Activated T-helper 1 cell treated with anti-CD3 and anti-CD28 coated beads, Interleukin-2, amount 50 U/mL, for 16 hours (primary cell): ENCODE measurements around the gene OR11G2.
"Not testable (repeated sequence)": the region's sequence is repeated elsewhere in the genome, so short reads cannot be mapped to it uniquely, and the experiment has no call there.

Experiments used
- DNase-seq, 2 donors: peaks; one replicate each; pipeline ENCODE4 v3.0.0-alpha.2; 2020; ENCODE audit warnings: low read depth in 1 of 2, low spot score in 1 of 2

The OR11G2 gene, protein sequence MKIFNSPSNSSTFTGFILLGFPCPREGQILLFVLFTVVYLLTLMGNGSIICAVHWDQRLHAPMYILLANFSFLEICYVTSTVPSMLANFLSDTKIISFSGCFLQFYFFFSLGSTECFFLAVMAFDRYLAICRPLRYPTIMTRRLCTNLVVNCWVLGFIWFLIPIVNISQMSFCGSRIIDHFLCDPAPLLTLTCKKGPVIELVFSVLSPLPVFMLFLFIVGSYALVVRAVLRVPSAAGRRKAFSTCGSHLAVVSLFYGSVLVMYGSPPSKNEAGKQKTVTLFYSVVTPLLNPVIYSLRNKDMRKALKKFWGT

DNA sequence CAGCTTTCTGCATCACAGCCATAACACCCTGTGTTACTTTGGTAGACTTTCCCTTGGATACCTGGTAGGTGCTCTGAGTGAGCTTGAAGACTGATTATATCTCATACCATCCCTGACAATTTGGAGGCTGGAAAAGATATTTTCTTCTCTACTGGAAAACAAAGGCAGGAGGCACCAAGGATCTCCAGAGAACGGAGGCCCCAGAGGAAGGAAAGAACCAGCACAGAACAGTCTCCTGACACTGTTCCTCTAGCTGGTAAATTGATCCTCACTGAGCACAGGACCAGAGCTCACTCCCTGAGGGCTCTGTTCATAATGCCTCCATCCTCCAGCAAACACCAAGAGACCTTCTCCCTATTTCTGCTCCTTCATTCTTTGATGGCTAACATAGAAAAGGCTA lies at the start of gene OR11G2:
Gene OR11G2, plus strand, starts transcription at position 301 of the 400 bp plus-strand sequence. CDS start 6,542 bp downstream, outside the sequence.
- DNase-seq = no peak

DNA sequence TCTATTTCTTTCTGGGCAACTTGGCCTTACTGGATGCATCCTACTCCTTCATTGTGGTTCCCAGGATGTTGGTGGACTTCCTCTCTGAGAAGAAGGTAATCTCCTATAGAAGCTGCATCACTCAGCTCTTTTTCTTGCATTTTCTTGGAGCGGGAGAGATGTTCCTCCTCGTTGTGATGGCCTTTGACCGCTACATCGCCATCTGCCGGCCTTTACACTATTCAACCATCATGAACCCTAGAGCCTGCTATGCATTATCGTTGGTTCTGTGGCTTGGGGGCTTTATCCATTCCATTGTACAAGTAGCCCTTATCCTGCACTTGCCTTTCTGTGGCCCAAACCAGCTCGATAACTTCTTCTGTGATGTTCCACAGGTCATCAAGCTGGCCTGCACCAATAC lies 46.8 kb upstream of the OR11G2 start:
- no peak for DNase-seq

DNA sequence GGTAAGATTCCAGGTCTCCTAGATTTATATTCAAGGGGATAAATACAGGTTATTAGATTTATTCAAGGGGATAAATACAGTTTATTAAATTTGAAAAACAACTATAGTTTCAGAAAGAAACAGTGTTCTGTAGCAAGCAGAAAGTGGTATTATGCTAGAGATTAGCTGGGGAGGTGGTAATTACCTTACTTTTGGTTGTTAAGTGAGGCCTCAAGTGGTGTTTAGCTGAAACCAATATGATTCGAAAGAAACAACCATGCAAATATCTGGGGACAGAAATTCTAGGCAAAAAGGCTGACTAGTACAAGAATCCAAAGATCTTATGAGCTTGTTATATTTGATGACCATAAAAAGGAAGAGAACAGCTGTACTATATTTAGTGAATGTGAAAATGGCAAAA lies 45.9 kb upstream of the OR11G2 start:
- no peak for DNase-seq

DNA sequence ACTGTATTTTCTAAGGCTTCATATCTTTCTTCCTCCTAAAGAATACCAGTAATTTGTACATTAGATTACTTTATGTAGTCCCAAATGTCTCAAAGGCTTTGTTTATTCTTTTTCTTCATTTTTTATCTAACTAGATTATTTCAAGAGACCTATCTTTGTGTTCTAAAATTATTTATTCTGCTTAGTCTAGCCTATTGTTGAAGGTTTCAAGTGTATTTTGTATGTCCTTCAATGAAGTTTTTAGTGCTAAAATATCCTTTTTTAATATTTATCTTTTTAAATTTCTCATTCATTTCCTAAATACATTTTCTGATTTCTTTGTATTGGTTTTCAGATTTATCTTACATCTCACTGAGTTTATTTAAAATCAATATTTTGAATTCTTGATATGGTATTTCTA lies 26.2 kb upstream of the OR11G2 start:
- no peak for DNase-seq

DNA sequence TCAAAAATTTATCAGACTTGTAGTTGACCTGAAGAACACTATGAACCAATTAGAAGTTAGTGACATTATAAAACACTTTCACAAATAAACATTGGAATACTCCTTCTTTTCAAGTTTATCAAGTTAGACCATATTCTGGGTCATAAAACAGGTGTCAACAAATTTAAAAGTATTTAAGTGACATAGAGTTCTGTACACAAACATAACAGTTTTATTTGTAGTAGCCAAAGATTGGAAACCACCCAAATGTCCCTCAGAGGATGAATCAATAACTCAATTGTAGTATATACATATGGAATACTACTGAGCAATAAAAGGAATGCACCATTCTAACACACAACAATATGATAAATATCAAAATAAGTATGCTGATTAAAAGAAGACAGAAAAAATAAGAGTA lies 23.6 kb upstream of the OR11G2 start:
- no peak for DNase-seq

DNA sequence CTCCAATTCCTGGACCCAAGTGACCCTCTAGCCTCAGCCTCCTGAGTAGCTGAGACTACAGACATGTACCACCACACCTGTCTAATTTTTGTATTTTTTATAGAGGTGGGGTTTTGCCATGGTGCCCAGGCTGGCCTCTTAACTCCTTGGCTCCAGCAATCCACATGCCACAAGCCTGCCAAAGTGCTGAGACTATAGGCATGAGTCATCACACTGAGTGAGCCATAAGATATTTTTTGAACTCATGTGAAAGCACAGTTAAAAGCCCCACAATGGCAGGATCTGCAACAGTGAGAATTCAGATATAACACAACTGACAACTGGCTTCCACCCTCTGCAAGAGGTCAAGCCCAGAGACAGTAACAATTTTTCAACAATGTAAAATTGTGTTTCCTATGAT lies 20.8 kb upstream of the OR11G2 start:
- not testable (repeated sequence) for DNase-seq

DNA sequence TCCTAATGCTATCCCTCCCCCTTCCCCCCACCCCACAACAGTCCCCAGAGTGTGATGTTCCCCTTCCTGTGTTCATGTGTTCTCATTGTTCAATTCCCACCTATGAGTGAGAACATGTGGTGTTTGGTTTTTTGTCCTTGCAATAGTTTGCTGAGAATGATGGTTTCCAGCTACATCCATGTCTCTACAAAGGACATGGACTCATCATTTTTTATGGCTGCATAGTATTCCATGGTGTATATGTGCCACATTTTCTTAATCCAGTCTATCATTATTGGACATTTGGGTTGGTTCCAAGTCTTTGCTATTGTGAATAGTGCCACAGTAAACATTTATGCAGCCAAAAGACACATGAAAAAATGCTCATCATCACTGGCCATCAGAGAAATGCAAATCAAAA lies 16.5 kb upstream of the OR11G2 start:
- DNase-seq = not testable (repeated sequence)

DNA sequence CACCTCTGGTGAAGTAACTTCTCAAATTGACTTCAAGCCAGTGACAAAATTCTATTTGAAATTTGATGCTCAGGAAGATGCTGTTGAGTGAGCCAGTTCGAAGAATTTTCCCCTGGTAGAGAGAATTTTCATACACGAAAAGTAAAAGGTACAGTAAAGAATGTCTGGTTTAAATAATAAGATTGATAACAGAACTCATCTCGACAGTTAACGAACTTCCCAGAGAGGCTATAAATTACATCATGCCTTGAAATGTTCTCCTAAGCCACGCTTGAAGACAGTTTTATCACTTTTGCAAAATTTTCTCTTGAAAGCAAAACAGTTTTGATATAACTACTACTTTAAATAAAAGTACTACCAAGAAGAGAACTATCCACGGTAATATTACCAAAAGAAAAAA lies 14.4 kb upstream of the OR11G2 start:
- DNase-seq = no peak

DNA sequence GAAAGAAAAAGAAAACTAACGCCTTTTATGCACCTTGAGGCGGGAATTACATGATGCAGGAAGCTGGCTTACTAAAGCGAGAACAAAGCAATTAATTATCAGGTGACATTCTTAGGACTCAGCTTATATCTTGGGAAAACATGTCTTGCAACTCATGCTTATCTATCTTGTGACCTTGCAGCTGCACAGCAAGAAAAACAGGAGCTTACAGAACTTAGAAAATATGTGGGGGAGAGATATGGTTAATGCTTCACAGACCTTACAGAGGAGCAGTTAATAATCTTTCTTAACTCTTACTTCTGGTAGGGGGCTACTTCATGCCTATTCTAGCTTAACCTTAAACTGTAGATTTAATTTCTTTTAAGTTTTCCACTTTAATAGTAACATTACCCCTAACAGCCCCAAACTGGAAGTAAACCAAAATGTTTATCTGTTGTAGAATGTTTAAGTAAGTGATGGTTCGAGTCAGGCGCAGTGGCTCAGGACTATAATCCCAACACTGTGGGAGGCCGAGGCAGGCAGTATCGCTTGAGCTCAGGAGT lies 13.2 kb upstream of the OR11G2 start:
- no peak for DNase-seq

DNA sequence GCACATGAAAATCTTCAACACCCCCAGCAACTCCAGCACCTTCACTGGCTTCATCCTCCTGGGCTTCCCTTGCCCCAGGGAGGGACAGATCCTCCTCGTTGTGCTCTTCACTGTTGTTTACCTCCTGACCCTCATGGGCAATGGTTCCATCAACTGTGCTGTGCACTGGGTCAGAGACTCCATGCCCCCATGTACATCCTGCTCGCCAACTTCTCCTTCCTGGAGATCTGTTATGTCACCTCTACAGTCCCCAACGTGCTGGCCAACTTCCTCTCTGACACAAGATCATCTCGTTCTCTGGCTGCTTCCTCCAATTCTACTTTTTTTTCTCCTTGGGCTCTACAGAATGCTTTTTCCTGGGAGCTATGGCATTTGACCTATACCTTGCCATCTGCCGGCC lies 11.5 kb upstream of the OR11G2 start:
- DNase-seq = no peak

DNA sequence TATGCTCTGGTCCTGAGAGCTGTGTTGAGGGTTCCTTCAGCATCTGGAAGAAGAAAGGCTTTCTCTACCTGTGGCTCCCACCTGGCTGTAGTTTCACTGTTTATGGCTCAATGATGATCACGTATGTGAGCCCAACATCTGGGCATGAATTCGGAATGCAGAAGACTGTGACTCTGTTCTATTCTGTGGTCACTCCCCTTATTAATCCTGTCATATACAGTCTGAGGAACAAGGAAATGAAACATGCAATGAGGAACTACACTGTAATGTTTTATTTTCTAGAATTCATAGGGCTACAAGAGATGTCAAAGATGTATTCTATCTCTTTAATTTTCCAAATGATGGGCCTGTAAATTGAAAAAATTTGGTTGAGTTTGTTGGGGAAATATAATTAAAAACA lies 10.8 kb upstream of the OR11G2 start:
- DNase-seq = no peak

DNA sequence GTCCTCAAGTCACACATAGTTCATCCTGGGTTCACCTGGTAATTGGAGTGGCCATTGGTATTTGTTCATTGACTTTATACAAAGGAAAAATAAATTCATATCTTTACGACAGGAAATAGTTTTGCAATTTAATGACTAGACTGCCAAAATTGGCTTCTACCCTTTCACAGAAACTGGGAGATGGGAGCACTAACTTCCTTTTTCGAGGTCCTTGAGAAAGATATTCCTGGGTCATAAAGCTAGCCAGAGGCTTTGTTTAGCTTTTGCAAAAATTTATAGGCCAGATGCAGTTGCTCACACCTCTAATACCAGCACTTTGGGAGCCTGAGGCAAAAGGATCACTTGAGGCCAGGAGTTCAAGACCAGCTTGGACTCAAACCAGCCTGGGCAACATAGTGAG lies 10.2 kb upstream of the OR11G2 start:
- no peak for DNase-seq

DNA sequence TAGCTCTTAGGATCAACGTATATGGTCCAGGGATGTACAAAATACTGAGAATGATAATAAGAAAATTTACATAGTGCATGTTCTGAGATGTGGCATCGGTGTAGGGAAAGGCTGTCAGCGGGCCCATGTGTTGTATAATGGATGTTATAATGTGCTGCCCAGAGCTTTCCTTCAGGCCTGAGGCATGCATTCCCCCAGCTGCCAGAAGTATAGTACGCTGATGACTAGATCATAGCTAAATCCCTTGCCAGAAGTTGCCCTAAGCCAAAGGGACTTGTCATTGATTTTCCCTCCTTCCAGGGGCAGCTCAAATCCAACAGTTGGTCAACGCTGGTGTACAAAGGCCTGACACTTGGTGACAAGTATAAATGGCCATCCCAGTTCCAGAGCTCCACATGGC lies 6.5 kb upstream of the OR11G2 start:
- DNase-seq = no peak

DNA sequence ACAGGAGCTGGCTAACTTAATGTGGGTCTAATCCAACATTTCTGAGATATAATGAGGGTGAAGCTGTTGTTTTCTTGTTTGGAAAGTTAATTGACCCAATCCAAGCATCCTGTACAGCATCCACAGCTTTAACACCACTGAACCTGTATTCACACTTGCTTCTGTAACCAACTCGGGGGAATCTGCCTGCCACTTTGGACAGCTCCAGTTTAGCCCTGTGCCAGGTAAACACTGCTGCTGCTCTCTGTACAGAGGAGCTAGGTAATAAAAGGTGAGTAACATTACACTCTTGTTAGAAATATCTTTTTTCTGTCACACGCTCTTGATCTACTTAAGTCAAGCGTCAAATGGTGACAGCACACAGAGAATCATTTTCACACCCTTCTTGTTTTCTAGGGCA lies 700 bp downstream of the OR11G2 start:
- DNase-seq = no peak

DNA sequence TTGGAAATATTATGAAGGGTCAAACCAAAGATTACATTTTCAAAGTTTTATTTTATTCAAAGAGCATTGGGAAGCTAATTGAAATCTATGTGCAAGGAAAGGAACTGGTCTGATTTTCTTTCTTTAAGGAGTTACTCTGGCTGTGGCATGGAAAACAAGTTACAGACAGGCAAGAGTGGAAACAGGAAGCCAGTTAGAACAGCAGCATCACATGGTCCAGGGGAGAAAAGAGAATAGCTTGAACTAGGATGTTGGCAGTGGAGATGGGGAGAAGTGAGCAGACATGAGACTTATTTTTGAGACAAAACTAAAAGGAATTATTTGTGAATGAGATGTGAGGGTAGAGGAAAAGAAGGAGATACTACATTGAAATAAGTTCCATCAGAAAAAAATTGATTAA lies 3.4 kb downstream of the OR11G2 start:
- no peak for DNase-seq

DNA sequence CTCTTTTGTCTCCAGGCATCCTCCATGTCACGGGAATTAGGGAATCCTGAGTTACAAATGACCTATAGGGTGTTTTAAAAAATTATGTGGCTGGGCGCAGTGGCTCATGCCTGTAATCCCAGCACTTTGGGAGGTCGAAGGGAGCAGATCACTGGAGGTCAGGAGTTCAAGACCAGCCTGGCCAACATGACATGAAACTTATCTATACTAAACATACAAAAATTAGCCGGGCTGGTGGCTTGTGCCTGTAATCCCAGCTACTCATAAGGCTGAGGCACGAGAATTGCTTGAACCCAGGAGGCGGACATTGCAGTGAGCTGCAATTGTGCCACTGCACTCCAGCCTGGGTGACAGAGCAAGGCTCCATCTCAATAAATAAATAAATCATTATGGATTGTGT lies 4.5 kb downstream of the OR11G2 start:
- DNase-seq = not testable (repeated sequence)

DNA sequence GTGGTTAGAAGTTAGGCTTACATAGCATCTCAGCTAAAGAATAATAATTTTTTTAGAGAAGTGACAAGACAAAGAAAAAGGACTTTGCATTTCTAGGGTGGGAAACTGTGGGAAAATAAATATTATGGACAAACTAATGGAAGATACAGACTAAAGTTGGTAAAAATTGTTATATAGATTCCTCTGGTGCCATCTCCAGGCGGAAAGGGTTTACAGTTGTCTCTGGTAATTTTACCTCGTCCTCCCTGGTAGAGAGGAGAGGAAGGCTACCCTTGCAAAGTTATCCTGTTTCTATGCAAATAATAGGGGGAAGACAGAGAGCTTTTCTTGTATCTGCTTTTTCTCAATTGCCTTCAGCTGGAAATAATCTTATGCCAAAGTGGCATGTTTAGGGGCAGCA lies 5.2 kb downstream of the OR11G2 start:
- DNase-seq = no peak

DNA sequence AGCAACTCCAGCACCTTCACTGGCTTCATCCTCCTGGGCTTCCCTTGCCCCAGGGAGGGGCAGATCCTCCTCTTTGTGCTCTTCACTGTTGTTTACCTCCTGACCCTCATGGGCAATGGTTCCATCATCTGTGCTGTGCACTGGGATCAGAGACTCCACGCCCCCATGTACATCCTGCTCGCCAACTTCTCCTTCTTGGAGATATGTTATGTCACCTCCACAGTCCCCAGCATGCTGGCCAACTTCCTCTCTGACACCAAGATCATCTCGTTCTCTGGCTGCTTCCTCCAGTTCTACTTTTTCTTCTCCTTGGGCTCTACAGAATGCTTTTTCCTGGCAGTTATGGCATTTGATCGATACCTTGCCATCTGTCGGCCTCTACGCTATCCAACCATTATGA lies 6.8 kb downstream of the OR11G2 start:
- no peak for DNase-seq

DNA sequence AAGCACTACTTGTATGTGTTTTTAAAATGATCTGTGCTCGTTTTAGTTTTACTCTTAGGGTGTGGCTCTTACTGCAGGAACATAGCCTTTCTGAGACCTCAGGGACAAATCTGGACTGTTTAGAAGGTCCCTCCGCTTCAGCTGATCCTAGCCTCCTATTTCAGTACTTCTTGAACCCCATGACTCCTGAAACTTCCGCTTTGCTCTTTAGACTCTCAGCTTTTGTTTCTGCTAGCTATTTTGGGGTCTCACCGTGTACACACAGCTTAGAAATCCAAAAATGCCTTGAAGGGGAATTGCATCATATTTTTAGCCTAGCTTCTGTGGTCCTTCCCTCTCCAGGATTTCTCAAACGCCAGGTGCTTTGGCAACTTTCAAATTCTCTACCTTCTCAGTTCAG lies 8.3 kb downstream of the OR11G2 start:
- DNase-seq = no peak

DNA sequence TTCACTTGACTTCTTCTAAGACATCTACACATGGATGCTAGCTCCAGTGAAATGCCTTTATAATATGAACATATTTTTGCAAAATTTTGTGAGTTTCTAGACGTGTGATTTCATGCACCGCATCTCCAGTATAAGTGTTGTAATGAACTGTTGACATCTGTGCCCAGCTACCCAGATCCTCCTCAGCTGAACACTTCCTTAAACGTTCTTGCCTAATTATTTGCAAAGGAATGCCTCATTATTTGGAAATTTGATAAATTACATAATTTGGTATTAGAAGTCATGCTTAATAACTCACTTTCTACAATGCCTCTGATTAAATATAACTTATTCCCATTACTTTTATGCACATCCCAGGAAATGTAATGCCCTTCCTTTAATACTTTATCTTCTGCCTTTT lies 14.0 kb downstream of the OR11G2 start:
- DNase-seq = no peak

DNA sequence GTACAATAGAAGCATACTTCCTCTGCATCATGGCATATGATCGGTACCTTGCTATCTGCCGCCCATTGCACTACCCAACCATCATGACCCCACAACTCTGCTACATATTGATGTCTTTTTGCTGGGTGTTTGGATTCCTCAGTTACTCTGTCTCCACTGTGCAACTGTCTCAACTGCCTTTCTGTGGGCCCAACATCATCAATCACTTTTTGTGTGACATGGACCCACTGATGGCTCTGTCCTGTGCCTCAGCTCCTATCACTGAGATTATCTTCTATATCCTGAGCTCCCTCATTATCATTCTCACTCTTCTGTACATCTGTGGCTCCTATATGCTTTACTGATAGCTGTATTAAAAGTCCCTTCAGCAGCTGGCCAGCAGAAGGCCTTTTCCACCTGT lies 18.9 kb downstream of the OR11G2 start:
- DNase-seq = no peak

DNA sequence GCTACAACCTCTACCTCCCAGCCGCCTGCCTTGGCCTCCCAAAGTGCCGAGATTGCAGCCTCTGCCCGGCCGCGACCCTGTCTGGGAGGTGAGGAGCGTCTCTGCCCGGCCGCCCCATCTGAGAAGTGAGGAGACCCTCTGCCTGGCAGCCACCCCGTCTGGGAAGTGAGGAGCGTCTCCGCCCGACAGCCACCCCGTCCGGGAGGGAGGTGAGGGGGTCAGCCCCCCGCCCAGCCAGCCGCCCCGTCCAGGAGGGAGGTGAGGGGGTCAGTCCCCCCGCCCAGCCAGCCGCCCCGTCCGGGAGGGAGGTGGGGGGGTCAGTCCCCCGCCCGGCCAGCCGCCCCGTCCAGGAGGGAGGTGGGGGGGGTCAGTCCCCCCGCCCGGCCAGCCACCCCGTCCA lies 21.7 kb downstream of the OR11G2 start:
- not testable (repeated sequence) for DNase-seq

DNA sequence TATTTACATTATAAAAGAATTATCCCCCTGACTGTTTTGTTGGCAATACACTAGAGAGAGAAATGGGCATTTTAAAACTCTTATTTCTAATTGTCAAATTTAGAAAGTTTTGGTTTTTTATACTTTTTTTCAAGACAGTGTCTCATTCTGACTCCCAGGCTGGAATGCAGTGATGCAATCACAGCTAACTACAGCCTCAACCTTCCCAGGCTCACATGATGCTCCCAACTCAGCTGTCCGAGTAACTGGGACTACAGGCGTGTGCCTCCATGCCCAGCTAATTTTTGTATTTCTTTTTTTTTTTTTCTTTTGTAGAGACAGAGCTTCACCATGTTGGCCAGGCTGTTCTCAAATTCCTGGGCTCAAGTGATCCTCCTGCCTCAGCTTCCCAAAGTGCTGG lies 24.5 kb downstream of the OR11G2 start:
- no peak for DNase-seq
